Hematopoietic multipotent progenitor cell treated with erythropoietin and hydrocortisone succinate and interleukin-3 and kit ligand, for 4 days (in vitro differentiated cells): ENCODE measurements around the gene PCSK2.

ENCODE experiments used
- DNase-seq: peaks from one replicate; pipeline ENCODE4 v3.0.0-alpha.2; 2015

PCSK2 gene

GRCh38 chr20:17452441-17452840, 225.6 kb downstream of the PCSK2 start:
- DNase-seq = no peak

- DNase-seq = no peak
These were observed 226.8 kb downstream of the PCSK2 start for GRCh38 chr20:17453592-17453991.

GRCh38 chr20:17456279-17456678, 229.4 kb downstream of the PCSK2 start:
- no peak for DNase-seq

DNA sequence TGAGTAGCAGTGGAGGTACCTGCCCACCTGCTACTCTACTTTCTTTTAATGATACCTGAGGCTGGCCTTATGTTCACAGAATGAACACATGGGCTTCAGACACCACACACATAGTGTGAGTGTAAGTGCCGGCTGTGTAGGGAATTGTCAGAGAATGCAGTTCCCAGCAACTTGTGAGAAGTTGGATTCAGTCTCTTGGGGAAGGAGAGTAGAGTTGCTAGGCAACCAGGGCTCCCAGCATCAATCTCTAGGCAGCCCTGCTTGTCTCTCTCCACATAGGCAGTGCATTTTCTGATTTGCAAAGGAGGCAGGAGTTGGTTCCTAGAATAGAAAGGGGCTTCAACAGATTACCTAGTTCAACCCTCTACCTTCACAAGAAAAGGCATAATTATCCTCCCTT, 230.2 kb downstream of the PCSK2 start:
- DNase-seq = no peak

DNA sequence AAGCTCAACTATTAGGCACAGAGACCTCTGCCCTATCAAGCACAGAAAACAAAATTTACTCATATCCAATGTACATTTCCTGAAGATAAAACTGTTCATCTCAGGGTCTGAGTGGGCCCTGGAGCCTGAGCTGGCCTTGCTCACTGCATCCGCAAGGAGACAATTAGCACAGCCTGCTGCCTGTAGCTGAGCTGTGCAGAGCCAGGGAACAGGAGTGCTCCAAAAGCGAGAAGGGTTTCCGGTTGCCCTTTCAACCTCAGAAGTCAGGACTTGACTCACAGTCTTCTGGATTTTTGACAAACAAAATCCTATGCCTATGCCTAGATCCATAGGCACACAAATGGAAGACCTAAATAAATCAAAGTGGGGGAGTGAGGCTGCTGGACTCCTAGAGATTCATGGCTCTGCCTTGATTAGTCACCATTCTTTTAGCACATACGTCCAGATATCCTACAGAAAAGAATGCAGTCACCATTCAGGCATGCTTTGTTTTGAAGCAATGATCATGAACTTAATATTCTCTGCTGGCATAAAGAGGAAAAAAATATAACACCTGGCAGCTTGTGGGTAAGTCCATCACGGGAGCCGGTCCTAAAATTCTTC, 230.8 kb downstream of the PCSK2 start:
- DNase-seq = no peak

DNA sequence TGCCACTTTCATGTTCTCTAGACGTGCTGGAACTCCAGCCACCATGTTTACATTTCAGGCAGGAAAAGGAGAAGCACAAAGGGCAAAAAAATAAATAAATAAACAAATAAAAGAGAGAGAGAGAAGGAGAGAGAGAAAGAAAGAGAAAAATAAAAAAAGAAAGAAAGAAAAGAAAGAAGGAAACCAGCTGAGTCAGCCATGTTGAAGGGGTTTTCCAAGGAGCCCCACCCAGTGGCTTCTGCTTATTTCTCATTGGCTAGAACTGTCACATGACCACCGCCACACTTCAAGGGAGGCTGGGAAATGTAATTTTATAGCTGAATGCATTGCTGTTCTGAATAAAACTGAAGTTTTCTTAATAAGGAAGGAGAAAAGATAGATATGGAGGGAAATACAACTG, 233.3 kb downstream of the PCSK2 start:
- DNase-seq = no peak

DNA sequence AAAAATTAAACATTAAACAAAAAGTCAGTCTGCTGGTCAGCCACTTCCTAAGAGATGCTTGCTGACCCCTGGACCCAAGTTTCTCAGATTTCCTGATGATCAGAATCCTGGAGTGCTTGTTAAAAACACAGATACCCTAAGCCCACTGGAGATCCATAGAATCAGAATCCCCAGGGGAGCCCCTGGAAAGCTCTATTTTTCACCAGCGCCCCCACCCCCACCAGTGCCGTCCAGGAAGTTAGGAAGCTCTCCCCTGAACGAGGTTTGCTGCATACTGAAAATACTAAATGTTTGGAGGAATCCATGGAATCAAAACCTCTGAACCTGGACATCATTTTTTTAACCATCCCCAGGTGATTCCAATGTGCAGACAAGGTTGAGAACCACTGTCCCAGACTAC, 235.1 kb downstream of the PCSK2 start:
- no peak for DNase-seq

GRCh38 chr20:17463711-17464110, 236.9 kb downstream of the PCSK2 start:
- DNase-seq = no peak

DNA sequence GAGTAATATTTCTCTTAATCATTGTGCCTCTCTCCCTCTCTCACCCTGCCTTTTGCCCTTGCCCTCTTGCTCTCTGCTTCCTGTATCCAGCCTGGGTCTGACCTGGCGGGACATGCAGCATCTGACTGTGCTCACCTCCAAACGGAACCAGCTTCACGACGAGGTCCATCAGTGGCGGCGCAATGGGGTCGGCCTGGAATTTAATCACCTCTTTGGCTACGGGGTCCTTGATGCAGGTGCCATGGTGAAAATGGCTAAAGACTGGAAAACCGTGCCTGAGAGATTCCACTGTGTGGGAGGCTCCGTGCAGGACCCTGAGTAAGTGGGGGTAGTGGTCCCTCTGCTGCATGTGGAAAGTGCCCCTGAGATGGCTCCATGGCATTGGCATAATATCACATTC, 238.4 kb downstream of the PCSK2 start:
- no peak for DNase-seq

DNA sequence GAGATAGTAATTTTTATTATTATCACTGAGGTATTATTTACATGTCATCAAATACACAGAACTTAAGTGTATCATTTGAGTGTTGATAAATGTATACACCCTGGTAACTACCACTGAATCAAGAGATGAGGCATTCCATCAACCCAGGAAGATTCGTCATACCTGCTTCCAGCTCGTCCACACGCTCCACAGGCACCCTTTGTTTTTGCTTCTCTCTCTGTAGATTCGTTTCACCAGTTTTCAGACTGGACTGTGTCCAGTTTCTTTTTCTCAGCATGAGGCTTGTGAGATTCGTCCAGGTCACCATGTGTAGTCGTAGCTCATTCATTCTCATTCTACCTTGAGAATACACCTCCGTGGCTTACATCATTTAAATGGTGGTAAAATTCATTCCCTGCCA, 239.8 kb downstream of the PCSK2 start:
- DNase-seq = no peak

DNA sequence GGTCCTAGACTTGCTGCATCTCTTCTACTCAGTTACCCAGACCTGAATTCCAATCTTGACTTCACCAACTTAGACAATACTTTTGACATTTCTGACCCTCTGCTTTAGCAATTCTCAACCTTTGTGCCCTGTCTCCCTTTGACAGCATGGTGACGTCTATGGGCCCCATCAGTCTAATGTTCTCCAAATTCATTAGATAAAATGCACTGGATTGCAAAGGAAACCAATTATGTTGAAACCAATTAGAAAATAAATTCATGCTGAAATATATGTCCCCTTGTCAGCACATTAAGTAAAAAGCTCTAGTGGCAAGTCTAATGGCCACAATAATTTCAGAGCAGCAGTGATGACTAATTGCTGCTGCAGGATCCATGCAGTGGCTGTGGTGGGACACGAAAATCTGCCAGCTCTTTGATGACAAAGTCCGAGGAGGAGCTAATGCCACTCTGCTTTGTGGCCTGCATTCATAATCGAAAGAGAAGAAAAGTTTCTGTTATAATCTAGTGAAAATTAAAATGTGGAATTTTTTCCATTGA, 240.3 kb downstream of the PCSK2 start:
- DNase-seq = no peak

- DNase-seq = no peak
These were observed 241.4 kb downstream of the PCSK2 start for GRCh38 chr20:17468073-17468840.

DNA sequence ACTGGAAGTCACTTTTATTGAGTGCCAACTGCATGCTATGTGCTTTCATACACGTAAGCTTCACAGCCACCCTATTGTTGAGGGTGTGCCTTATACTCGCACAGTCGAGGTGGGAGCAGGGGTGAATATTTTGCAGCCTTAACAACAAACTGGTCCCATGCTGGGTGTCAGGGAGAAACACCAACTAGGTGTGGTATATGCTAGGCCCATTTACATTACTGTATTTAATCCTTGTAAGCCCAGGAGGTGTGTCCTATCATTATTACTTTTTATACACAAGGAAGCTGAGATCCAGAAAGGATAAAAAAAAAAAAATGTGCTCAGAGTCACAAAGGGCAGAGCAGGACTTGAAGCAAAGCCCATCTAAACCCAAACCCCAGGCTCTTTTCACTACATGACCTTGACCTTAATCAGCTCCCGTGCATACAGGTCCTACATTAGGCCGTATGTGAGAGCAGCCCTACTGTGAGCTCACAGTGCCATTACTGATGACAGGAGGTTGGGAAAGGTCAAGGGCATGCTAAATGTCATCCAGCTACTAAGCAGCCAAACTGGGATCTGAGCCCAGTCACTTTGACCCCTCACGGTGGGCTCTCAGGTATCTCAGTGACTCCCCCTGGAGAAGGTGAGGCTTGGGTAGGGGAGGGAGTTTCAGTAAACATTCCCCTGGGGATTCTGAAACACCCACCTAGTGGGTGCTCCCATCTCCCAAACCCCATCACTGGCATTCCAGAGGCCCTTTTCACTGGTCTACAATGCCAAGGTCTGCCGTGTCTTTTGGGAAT, 242.6 kb downstream of the PCSK2 start:
- no peak for DNase-seq

DNA sequence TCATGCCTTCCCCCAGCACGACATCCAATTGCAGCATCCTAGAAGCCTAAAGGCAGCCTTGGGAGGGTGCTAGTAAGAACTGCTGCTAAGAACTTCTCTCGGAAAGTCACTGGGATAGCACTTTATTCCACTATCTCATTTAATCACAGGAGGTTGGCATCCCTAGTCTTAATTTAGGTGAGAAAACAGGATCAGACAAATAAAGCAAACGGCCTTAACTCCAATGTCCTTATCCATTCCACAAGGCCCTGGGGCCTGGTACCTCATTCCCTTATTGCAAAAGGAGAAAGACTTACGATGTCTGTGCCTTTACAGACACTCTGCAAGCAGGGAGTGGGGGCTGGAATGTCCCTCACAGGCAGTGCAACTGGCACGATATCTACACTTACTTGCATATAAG, 243.7 kb downstream of the PCSK2 start:
- DNase-seq = no peak

- DNase-seq = no peak
These were observed 244.1 kb downstream of the PCSK2 start for GRCh38 chr20:17470973-17471372.

DNA sequence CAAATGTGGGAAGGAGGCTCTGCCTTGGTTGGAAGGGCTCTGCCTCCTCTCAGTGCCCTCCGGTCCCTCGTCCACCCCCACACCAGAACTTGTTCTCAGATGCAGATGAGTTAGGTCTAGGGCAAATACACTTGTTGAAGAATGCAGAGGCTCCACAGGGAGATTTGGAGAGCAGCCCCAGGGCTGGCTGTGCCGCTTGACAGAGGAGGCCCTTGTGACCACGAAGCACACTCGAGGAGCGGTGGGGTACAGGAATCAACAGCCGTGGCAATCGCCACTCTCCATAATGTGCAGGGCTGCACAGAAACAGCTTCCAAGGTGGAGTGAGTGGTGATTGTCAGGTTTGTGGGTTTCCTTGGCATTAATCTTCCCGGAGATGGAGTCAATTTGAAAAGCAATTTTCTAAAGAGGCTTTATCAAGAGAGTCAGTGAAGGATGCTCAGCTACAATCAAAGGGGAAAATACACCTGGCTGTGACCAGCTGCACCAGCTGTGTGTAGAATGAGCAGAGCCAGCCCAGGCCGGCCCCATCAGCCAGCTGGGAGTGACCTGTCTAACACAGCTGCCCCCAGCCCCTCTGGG, 244.9 kb downstream of the PCSK2 start:
- DNase-seq = no peak

DNA sequence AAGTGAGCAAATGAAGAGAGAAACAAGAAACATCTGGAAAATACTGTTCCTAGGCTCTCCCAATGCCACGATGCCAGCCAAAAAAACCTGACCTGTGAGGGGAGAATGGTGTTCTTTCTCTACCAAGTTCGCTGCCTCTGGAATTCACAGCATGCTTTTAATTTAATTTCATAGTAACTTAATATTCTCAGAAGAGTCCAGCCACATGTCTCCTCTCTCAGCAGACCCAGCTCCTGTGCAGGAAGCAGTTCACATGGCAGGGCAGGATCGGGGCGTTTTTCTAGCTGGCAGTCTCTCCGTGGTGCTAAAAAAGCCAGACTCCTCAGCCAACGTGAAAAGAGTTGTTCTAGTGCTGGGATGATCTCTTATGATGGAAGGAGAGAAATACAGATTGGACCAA, 246.8 kb downstream of the PCSK2 start:
- no peak for DNase-seq

GRCh38 chr20:17479063-17479657, 252.3 kb downstream of the PCSK2 start:
- DNase-seq = no peak

- DNase-seq = no peak
These were observed 253.9 kb downstream of the PCSK2 start for GRCh38 chr20:17480696-17481095.

GRCh38 chr20:17481661-17482060, 254.8 kb downstream of the PCSK2 start:
- DNase-seq = no peak

DNA sequence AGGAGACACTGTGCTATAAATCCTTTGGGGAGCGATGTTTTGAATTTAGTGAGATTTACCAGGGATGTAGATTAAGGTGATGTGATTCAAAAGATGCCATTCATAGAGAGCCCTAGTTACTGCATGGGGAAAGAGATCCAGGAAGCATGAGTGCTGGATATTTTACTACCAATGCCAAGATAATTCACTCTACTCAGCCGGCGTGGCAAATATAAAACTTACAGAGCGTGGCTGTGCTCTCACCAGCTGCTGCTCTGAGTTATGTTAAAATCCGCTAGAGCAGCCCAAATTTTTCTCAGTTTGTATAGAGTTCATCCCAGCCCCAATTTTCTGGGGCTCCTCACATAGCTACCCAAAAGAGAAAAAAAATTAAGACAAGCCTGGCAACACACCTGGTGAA, 255.7 kb downstream of the PCSK2 start:
- DNase-seq = no peak

DNA sequence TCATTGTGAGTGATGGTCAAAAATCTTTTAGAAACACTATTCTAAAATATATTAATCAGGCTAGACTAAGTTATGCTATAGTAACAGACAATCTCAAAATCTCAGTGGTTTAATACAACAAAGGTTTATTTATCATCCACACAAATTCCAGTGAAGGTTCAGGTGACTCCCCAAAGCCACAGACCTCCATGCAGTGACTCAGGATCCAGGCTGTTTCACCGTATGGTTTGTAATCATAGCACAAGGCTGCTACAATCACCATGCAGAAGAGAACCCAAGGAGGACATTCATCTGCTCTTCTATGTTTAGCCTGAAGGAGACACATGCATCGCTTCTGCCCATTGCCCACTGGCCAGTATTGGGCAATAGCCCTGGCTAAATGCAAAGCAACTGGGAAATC, 258.2 kb downstream of the PCSK2 start:
- no peak for DNase-seq
